ENCODE measurements around the gene CIAO2B.
"Not testable (repeated sequence)": the region's sequence is repeated elsewhere in the genome, so short reads cannot be mapped to it uniquely, and the experiment has no call there.

CIAO2B gene

GRCh38 chr16:66955363-66956153 is 21.4 kb upstream of the CIAO2B start:
- not testable (repeated sequence) for DNase-seq

- peak; percentile 5 to 47 for DNase-seq
Measured at GRCh38 chr16:66954097-66954659, 20.0 kb upstream of the CIAO2B start.

DNA sequence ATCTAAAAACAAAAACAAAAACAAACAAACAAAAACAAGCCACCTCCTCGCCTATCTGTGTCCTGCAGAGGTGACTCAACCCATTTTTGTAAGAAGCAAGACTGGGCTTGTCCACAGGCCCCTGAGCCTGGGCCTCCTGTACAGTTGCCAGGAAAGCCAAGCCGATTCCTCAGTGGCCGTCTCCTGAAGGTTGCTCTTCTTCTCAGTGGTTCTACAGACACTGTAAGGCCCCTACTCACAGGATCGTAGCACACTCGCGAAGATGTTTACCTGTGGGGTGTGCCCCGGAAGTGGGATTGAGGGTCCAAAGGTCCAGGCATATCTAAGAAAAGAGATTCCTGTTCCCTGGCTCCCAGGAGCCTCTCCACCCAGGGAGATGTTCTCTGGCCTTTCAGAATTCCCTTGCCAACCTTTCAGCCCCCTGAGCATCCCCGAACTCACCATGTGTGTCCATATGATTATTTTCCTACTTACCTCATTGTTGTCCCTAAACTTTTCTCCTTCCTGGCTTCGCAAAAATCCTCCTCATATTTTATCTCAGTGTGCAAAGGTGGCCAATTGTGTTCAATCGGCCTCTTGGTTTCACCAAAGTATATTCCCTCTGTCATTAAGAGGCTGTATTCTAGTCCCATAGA is 19.4 kb upstream of the CIAO2B start:
- DNase-seq: no peak

DNA sequence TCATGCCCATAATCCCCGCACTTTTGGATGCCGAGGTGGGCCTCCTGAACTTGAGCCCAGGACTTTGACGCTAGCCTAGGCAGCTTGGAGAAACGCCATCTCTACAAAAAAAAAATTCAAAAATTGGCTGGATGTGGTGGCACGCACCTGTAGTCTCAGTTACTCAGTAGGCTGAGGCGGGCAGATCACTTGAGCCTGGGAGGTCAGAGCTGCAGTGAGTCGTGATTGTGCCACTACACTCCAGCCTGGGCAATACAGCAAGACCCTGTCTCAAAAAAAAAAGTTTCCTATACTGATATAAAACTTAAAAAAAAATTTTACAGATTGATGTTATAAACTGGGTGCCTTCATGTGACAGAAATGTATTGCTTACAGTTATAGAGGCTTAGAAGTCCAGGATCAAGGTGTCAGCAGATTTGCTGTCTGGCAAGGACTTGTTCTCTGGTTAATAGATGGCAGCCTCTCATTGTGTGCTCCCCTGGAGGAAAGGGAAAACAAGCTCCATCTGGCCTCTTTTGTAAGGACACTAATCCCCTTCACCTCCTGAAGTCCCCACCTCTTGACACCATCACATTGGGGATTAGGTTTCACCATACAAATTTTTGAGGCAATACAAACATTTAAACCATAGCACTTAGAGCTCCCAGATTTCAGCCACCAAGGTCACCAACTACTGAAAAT is 18.4 kb upstream of the CIAO2B start:
- no peak for DNase-seq

- DNase-seq: no peak
Measured at GRCh38 chr16:66950971-66951790, 17.0 kb upstream of the CIAO2B start.

- no peak for DNase-seq
Measured at GRCh38 chr16:66950437-66950836, 16.2 kb upstream of the CIAO2B start.

DNA sequence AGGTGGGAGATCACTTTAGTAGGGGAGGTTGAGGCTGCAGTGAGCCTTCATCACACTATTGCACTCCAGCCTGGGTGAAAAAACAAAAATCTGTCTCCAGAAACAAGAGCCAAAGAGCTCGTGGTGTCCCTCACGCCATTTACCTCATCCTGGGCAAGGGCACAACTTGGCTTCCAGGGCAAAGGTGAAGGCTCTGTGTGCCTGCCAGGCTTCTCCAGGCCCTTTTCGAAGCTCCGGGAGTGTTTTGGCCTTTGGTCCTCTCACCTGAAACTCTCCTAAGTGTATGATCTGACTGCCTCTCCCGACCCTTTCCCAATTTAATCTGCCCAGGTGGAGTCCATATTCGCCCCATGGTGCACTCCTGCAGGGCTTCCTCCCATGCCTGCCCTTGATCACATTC is 15.3 kb upstream of the CIAO2B start:
- DNase-seq: no peak

- no peak for DNase-seq
Measured at GRCh38 chr16:66948837-66949225, 14.6 kb upstream of the CIAO2B start.

DNA sequence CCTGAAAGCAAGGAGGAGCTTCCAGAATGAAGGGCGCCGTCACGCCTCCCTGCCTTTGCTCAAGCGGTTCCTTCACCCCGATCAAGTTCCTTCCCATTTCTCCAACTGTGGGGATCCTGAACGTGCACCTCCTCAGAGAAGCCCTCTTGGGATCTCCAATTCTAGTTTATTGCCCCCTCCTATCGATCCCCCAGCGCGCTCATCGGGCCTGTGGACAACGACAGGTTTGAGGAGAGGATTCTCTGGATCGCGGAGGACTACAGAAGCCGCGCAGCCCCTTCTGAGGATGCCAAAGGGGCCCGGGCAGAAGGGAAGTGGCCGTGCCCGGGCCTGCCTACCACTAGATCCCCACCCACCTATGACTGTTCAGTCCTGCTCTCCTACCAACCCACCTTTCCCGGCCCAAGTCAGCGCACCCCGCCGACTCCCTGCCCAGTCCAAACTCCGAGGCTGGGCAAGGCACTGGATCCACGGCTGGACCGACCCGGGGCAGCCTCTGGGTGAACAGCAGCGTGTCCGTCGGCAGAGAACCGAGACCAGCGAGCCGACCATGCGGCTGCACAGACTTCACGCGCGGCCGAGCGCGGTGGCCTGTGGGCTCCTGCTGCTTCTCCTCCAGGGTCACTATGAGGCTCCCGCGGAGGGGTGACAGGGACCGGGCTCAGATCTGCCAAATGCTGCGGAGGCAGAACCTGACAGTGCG is 14.1 kb upstream of the CIAO2B start:
- no peak for DNase-seq

- DNase-seq: peak; percentile 29 to 48
Measured at GRCh38 chr16:66947302-66948065, 13.3 kb upstream of the CIAO2B start.

DNA sequence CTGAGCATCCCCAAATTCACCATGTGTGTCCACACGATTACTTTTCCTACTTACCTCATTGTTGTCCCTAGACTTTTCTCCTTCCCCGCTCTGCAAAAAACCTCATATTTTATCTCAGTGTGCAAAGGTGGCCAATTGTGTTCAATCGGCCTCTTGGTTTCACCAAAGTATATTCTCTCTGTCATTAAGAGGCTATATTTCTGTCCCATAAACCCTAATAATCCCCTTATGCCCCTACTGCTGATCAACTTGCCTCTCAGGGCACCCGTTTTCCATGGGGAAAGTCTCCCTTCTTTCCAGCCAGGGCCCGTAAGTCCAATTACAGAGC is 12.7 kb upstream of the CIAO2B start:
- DNase-seq: no peak

DNA sequence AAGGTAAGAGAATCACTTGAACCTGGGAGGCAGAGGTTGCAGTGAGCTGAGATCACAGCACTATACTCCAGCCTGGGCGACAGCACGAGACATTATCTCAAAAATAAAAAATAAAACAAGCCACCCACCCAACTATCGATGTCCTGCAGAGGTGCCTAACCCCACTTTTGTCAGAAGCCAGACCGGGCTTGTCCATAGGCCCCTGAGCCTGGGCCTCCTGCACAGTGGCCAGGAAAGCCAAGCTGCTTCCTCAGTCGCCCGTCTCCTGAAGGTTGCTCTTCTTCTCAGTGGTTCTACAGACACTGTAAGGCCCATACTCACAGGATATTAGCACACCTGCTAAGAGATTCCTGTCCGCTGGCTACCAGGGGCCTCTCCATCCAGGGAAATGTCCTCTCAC is 12.3 kb upstream of the CIAO2B start:
- DNase-seq: no peak

DNA sequence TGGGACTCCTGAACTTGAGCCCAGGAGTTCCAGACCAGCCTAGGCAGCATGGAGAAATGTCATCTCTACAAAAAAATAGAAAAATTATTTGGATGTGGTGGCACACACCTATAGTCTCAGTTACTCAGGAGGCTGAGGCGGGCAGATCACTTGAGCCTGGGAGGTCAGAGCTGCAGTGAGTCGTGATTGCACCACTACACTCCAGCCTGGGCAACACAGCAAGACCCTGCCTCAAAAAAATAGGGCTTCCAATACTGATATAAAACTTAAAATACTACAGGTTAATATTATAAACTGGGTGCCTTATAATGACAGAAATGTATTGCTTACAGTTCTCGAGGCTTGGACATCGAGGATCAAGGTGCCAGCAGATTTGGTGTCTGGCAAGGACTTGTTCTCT is 11.7 kb upstream of the CIAO2B start:
- DNase-seq: no peak

- not testable (repeated sequence) for DNase-seq
Measured at GRCh38 chr16:66944971-66945370, 10.8 kb upstream of the CIAO2B start.

GRCh38 chr16:66944054-66944441 is 9.8 kb upstream of the CIAO2B start:
- no peak for DNase-seq

DNA sequence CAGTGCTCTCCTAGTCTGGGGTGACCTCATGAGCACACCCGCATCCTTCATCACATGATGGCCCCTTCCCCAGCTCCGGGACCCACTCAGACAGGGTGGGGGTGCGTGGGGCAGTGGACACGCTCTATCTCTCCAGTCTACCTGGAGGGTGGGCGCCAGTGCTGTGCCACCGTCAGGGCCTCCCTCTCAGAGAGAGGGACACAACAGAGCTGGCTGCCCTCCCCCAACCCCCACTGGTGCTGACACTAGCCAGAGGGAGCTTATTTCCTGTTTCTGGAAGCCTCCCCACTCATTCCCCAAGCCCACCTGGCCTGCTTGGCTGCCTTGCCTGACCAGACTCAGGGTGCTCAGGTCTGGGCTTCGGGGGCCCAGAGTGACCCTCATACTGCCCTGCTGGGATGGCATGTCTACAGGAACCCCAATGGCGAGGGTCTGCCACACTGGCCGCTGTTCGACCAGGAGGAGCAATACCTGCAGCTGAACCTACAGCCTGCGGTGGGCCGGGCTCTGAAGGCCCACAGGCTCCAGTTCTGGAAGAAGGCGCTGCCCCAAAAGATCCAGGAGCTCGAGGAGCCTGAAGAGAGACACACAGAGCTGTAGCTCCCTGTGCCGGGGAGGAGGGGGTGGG is 9.3 kb upstream of the CIAO2B start:
- DNase-seq: no peak

GRCh38 chr16:66942981-66943380 is 8.8 kb upstream of the CIAO2B start:
- no peak for DNase-seq

DNA sequence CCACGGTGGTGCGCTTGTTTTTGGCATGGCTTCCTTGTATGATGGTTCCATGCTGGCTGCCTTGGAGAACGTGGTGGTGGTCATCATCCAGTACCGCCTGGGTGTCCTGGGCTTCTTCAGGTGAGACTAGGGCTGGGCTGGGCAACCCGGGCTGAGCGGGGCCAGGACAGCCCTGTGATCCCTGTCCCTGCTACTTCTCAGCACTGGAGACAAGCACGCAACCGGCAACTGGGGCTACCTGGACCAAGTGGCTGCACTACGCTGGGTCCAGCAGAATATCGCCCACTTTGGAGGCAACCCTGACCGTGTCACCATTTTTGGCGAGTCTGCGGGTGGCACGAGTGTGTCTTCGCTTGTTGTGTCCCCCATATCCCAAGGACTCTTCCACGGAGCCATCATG is 6.0 kb upstream of the CIAO2B start:
- DNase-seq: no peak

- no peak for DNase-seq
Measured at GRCh38 chr16:66939366-66939765, 5.2 kb upstream of the CIAO2B start.

DNA sequence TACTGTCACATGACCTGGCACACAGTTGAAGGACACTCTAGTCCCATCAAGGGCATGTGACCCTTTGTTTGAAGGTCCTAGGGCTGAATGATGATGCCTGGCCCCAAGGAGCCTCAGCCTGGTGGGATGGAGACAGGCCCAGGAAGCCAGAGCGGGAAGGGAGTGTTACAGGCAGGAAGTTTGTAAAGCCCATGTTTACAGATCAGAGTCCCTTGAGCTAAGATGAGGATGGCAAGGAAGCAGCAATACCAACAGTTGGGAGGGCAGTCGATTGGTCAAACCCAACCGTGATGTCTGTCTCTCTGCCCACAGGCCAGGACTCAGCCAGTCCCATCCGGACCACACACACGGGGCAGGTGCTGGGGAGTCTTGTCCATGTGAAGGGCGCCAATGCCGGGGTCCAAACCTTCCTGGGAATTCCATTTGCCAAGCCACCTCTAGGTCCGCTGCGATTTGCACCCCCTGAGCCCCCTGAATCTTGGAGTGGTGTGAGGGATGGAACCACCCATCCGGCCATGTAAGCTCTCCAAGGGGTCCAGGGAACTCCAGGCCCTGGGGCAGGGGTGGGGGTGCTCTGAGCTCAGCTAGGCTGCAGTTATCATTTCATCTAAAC is 3.6 kb upstream of the CIAO2B start:
- DNase-seq: no peak

Data from NCI-H1930 (cell line).